Panc1 (cell line): ENCODE results near the gene HHLA2.

Source experiments
- SIN3A ChIP-seq: IDR thresholded peaks from 2 replicates; pipeline ENCODE4 v1.6.1; 2012; ENCODE audit warnings: low read depth, mild to moderate bottlenecking, low read length, moderate library complexity, borderline replicate concordance; ENCODE audit not compliant: insufficient read depth
- TF ChIP-seq, protein P1 (sequence below): fragments of 450-650 bp; IDR thresholded peaks from 2 replicates; pipeline ENCODE4 v1.5.1; 2017; ENCODE audit warnings: mild to moderate bottlenecking
- TF ChIP-seq, protein P2 (sequence below), 2 experiments: IDR thresholded peaks; 2 replicates each; pipeline ENCODE4 v1.6.1; 2011 to 2012; ENCODE audit warnings: low read depth in 2 of 2, control low read depth in 1 of 2, low read length in 1 of 2, mild to moderate bottlenecking in 1 of 2, moderate library complexity in 1 of 2; ENCODE audit not compliant: insufficient read depth in 1 of 2

DNA sequence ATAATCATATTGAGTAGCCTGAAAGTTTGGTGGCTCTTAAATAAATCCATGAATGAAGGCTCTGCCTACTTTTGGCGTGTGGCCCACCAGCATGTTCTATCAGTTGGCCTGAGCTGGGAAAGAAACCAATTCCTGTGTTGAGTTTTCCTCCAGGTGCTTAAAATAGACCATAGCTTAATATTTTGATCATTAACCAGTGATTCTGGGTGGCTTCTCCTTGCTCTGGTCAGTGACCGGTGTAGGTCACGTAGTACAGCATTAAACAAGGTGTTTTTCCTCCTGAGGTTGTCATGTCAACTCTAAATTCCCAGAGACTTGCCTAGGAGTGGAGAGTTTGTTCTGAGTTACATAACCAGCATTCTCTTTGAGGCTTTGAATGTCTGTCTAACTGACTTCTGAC lies 1.3 kb downstream of the HHLA2 start:
- TF ChIP-seq, protein P1, sequence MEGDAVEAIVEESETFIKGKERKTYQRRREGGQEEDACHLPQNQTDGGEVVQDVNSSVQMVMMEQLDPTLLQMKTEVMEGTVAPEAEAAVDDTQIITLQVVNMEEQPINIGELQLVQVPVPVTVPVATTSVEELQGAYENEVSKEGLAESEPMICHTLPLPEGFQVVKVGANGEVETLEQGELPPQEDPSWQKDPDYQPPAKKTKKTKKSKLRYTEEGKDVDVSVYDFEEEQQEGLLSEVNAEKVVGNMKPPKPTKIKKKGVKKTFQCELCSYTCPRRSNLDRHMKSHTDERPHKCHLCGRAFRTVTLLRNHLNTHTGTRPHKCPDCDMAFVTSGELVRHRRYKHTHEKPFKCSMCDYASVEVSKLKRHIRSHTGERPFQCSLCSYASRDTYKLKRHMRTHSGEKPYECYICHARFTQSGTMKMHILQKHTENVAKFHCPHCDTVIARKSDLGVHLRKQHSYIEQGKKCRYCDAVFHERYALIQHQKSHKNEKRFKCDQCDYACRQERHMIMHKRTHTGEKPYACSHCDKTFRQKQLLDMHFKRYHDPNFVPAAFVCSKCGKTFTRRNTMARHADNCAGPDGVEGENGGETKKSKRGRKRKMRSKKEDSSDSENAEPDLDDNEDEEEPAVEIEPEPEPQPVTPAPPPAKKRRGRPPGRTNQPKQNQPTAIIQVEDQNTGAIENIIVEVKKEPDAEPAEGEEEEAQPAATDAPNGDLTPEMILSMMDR, result no peak
- TF ChIP-seq, protein P2, sequence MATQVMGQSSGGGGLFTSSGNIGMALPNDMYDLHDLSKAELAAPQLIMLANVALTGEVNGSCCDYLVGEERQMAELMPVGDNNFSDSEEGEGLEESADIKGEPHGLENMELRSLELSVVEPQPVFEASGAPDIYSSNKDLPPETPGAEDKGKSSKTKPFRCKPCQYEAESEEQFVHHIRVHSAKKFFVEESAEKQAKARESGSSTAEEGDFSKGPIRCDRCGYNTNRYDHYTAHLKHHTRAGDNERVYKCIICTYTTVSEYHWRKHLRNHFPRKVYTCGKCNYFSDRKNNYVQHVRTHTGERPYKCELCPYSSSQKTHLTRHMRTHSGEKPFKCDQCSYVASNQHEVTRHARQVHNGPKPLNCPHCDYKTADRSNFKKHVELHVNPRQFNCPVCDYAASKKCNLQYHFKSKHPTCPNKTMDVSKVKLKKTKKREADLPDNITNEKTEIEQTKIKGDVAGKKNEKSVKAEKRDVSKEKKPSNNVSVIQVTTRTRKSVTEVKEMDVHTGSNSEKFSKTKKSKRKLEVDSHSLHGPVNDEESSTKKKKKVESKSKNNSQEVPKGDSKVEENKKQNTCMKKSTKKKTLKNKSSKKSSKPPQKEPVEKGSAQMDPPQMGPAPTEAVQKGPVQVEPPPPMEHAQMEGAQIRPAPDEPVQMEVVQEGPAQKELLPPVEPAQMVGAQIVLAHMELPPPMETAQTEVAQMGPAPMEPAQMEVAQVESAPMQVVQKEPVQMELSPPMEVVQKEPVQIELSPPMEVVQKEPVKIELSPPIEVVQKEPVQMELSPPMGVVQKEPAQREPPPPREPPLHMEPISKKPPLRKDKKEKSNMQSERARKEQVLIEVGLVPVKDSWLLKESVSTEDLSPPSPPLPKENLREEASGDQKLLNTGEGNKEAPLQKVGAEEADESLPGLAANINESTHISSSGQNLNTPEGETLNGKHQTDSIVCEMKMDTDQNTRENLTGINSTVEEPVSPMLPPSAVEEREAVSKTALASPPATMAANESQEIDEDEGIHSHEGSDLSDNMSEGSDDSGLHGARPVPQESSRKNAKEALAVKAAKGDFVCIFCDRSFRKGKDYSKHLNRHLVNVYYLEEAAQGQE (IDR thresholded peaks at IDR 0.05; ENCODE audit: insufficient read depth in 1 of 2, low read depth in 2 of 2, low read length in 1 of 2), result no peak
- no peak for TF ChIP-seq SIN3A
